MM.1S (cell line): ENCODE data around the gene GRK7.
"Not testable (repeated sequence)": the region's sequence is repeated elsewhere in the genome, so short reads cannot be mapped to it uniquely, and the experiment has no call there.

Source experiments
- CTCF ChIP-seq: fragments of 300-600 bp; sonication (generic); IDR thresholded peaks from 2 replicates; pipeline ENCODE4 v1.5.1; 2016; ENCODE audit warnings: antibody characterized with exemption, low read length, mixed read lengths
- EZH2 ChIP-seq: fragments of 300-600 bp; sonication (generic); optimal IDR thresholded peaks from 2 replicates; pipeline ENCODE3; 2017; ENCODE audit warnings: low read depth, mild to moderate bottlenecking, antibody characterized with exemption, low read length, mixed read lengths

- TF ChIP-seq CTCF, EZH2: not testable (repeated sequence)
These were observed 25.5 kb downstream of the GRK7 start for GRCh38 chr3:141788750-141789149.
